ENCODE results near the gene ZNF236.

ZNF236 gene

GRCh38 chr18:76991021-76991688 is 168.8 kb downstream of the ZNF236 start:
- intact Hi-C loops (cut with DNase I; ENCODE audit: low total_unique reads), result no loop called here
- no peak for TF ChIP-seq CTCF (IDR thresholded peaks at IDR 0.05)
- Histone ChIP-seq H3K36me3 (no peaks in the 10 kb centered on the region), H3K27ac (no peak overlapping the region), H3K9me3 (no peaks in the 10 kb centered on the region), H3K27me3 (no peaks in the 10 kb centered on the region), H3K4me1 (no peaks in the 10 kb centered on the region), H3K4me3 (no peak overlapping the region)
- no peak for DNase-seq

DNA sequence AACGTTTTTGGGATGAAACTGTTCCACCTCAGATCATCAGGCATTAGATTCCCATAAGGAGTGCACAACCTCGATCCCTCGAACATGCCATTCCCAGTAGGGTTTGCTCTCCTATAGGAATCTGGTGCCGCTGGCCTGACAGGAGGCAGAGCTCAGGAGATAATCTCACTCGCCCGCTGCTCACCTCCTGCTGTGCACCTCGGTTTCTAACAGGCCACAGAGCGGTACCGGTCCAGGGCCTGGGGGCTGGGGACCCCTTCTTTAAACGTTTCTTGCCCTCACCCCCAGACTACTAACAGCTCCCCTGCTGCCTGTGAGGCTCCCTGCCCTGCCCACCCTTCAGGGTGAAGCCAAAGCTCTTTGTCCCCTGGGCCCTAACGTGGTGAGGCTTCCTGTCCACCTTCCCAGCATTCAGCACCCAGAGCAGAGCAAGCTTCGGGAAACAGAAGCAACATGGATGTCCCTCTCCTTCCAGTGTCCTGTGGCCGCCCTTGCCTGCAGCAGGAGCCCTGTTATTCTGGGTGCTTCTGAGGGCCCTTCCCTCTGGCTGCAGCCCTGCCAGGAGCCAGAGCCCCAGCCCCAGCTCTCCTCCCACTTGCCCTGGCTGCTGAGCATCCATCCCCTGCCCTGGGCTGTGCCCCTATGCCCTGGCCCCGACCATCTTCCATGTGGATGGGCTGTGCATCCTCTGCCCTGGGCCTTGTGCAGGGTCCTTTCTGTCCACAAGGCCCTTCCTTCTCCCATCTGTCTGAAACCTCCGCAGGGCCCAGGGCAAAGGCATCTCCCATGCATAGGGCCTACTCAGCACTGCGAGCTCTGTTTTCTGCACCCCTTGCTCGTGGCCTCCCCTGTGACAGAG is 170.1 kb downstream of the ZNF236 start:
- intact Hi-C loops (cut with DNase I; ENCODE audit: low total_unique reads), result no loop called here
- DNase-seq, result no peak
- no peaks in the 10 kb centered on the region for H3K9me3 ChIP-seq
- no peak overlapping the region for H3K4me3 ChIP-seq
- no peak overlapping the region for H3K27ac ChIP-seq
- no peaks in the 10 kb centered on the region for H3K27me3 ChIP-seq
- H3K36me3 ChIP-seq, result no peaks in the 10 kb centered on the region
- no peaks in the 10 kb centered on the region for H3K4me1 ChIP-seq
- TF ChIP-seq CTCF (IDR thresholded peaks at IDR 0.05), result no peak

DNA sequence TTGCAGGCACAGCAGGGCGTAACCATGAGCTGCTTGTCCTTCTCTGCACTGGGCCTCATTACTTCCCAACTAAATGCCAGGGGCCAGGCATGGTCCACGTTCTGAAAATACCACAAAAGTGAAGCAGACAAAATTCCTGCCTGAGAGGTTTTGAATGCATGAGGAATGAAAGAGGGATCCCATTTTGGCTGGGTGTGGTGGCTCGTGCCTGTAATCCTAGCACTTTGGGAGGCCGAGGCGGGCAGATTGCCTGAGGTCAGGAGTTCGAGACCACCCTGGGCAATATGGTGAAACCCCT is 170.7 kb downstream of the ZNF236 start:
- no peak for TF ChIP-seq CTCF (IDR thresholded peaks at IDR 0.05)
- Histone ChIP-seq H3K4me1 (no peaks in the 10 kb centered on the region), H3K27ac (no peak overlapping the region), H3K4me3 (no peak overlapping the region), H3K27me3 (no peaks in the 10 kb centered on the region), H3K9me3 (no peaks in the 10 kb centered on the region), H3K36me3 (no peaks in the 10 kb centered on the region)
- no peak for DNase-seq
- intact Hi-C loops (cut with DNase I; ENCODE audit: low total_unique reads), result no loop called here

GRCh38 chr18:76993573-76993972 is 171.2 kb downstream of the ZNF236 start:
- Histone ChIP-seq H3K27me3 (no peaks in the 10 kb centered on the region), H3K36me3 (no peaks in the 10 kb centered on the region), H3K4me3 (no peak overlapping the region), H3K9me3 (no peaks in the 10 kb centered on the region), H3K4me1 (no peaks in the 10 kb centered on the region), H3K27ac (no peak overlapping the region)
- intact Hi-C loops (cut with DNase I; ENCODE audit: low total_unique reads), result no loop called here
- no peak for TF ChIP-seq CTCF (IDR thresholded peaks at IDR 0.05)
- DNase-seq, result no peak

GRCh38 chr18:76994086-76994654 is 171.8 kb downstream of the ZNF236 start:
- intact Hi-C loops (cut with DNase I; ENCODE audit: low total_unique reads), result no loop called here
- no peaks in the 10 kb centered on the region for H3K4me1 ChIP-seq
- H3K27ac ChIP-seq, result no peak overlapping the region
- TF ChIP-seq CTCF (IDR thresholded peaks at IDR 0.05), result no peak
- H3K4me3 ChIP-seq, result no peak overlapping the region
- H3K27me3 ChIP-seq, result no peaks in the 10 kb centered on the region
- no peaks in the 10 kb centered on the region for H3K9me3 ChIP-seq
- no peaks in the 10 kb centered on the region for H3K36me3 ChIP-seq
- no peak for DNase-seq
